ENCODE data around the gene TLR2. TPM values are rescaled to one million over a fixed set of nuclear protein-coding genes. Genes with fewer than 3 reads are reported as not detected.

TLR2 gene
- total RNA-seq, 1 experiment from 2014 or later = 10.8 TPM

DNA sequence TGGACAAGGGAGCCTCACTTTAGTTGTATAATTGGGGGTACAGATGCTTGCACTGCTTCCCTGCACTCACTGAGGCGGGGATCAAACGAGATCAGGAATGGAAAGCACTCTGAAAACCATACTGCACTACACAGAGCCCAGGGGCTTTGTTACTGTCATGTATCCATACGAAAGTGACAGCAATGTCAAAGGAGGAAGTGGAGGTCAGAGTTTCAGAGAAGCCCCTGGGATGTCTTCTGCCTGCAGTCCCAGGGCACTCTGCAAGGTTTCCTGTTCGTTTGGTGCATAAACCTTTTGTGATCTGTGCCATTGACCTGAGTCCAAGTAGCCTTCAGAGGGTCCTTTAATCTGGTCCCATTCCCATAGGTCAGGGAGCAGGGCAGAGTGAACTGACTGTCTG is 44.6 kb downstream of the TLR2 start:
- Mint-ChIP-seq H3K9me3 (ENCODE audit: low read depth, unreplicated experiment) (no peaks in the 10 kb centered on the region), H3K27ac (ENCODE audit: unreplicated experiment) (no peak overlapping the region), H3K27me3 (ENCODE audit: unreplicated experiment) (no peaks in the 10 kb centered on the region), H3K4me1 (ENCODE audit: low read depth, unreplicated experiment) (peaks cover 18% of the 10 kb centered on the region), H3K36me3 (ENCODE audit: insufficient read depth, unreplicated experiment) (no peaks in the 10 kb centered on the region), H3K4me3 (ENCODE audit: low read depth, unreplicated experiment) (no peak overlapping the region)
- BruUV-seq (replicated peaks) = no TSS peak
- intact Hi-C loops (cut with micrococcal nuclease; ENCODE audit: unreplicated experiment) = no loop called here
- TF ChIP-seq, protein P1, sequence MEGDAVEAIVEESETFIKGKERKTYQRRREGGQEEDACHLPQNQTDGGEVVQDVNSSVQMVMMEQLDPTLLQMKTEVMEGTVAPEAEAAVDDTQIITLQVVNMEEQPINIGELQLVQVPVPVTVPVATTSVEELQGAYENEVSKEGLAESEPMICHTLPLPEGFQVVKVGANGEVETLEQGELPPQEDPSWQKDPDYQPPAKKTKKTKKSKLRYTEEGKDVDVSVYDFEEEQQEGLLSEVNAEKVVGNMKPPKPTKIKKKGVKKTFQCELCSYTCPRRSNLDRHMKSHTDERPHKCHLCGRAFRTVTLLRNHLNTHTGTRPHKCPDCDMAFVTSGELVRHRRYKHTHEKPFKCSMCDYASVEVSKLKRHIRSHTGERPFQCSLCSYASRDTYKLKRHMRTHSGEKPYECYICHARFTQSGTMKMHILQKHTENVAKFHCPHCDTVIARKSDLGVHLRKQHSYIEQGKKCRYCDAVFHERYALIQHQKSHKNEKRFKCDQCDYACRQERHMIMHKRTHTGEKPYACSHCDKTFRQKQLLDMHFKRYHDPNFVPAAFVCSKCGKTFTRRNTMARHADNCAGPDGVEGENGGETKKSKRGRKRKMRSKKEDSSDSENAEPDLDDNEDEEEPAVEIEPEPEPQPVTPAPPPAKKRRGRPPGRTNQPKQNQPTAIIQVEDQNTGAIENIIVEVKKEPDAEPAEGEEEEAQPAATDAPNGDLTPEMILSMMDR (IDR thresholded peaks at IDR 0.05; ENCODE audit: unreplicated experiment) = no peak
- CTCF ChIA-PET = no interaction called here
- no peak for DNase-seq

DNA sequence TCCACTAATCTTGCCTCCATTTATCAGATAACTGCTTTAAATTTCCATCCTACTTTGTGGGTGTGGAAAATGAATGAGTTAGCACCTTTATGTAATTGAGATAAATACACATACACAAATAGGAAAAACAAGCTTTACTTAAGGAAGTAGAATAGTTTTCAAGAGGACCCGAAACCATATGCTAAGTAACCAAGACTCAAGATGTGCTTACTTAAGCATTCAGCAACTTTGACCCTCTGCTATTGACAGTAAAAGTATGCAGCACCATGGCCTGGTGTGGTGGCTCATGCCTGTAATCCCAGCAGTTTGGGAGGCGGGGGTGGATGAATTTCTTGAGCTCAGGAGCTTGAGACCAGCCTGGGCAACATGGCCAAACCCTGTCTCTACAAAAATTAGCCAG is 45.8 kb downstream of the TLR2 start:
- Mint-ChIP-seq H3K4me1 (ENCODE audit: low read depth, unreplicated experiment) (peaks cover 21% of the 10 kb centered on the region), H3K4me3 (ENCODE audit: low read depth, unreplicated experiment) (no peak overlapping the region), H3K27ac (ENCODE audit: unreplicated experiment) (no peak overlapping the region), H3K9me3 (ENCODE audit: low read depth, unreplicated experiment) (no peaks in the 10 kb centered on the region), H3K27me3 (ENCODE audit: unreplicated experiment) (no peaks in the 10 kb centered on the region), H3K36me3 (ENCODE audit: insufficient read depth, unreplicated experiment) (no peaks in the 10 kb centered on the region)
- CTCF ChIA-PET = no interaction called here
- TF ChIP-seq, protein P1 (IDR thresholded peaks at IDR 0.05; ENCODE audit: unreplicated experiment) = no peak
- DNase-seq = no peak
- no TSS peak for BruUV-seq (replicated peaks)
- intact Hi-C loops (cut with micrococcal nuclease; ENCODE audit: unreplicated experiment) = no loop called here

DNA sequence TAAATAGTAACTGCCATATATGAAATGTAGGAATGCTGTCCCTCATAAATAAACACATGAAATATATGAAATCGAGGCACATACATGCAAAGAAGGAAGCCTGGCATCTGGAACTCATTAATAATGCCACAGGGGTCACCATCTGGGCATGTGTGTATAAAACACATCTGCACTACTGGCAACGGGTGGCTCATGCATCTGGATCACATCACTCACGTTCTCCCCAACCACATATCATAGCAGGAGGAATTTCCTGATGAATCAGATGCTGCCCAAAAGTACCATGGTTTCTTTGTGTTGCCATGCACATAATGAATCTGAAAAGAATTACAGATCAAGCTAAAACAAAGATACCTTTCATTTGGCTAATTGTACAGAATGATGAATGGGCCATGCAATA is 47.2 kb downstream of the TLR2 start:
- peak overlapping the region; percentile 61 for H3K27ac Mint-ChIP-seq (ENCODE audit: unreplicated experiment)
- intact Hi-C loops (cut with micrococcal nuclease; ENCODE audit: unreplicated experiment) = no loop called here

DNA sequence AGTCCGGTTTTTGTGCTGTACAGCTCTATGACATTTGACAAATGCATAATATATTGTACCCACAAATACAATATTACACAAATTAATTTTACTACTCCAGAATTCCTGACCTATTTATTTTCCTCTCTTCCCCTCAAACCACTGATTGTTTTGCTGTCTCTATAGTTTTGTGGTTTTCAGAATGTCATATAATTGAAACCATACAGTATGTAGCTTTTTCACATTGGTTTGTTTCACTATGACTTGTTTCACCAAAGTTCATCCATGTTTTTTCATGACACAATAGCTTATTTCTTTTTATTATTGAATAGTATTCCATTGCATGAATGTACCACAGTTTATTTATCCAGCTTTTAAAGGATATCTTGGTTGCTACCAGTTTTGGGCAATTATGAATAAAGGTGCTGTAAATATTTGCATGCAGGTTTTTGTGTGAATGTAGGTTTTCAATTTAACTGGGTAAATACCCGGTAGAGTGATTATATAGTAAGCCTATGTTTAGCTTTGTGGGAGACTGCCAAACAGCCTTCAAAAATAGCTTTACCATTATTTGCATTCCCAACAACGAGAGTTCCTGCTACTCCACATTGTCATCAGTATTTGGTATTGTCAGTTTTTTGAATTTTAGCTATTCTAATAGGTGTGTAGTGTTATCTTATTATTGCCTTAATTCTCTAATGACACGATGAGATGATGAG is 49.8 kb downstream of the TLR2 start:
- Mint-ChIP-seq H3K36me3 (ENCODE audit: insufficient read depth, unreplicated experiment) (no peaks in the 10 kb centered on the region), H3K9me3 (ENCODE audit: low read depth, unreplicated experiment) (peaks cover 2% of the 10 kb centered on the region), H3K4me3 (ENCODE audit: low read depth, unreplicated experiment) (no peak overlapping the region), H3K4me1 (ENCODE audit: low read depth, unreplicated experiment) (peaks cover 35% of the 10 kb centered on the region), H3K27ac (ENCODE audit: unreplicated experiment) (no peak overlapping the region), H3K27me3 (ENCODE audit: unreplicated experiment) (no peaks in the 10 kb centered on the region)
- TF ChIP-seq, protein P1 (IDR thresholded peaks at IDR 0.05; ENCODE audit: unreplicated experiment) = no peak
- no peak for DNase-seq
- intact Hi-C loops (cut with micrococcal nuclease; ENCODE audit: unreplicated experiment) = no loop called here
- no TSS peak for BruUV-seq (replicated peaks)
- CTCF ChIA-PET = interaction anchor here (0.7 kb wide), 1 partner anchor 591 kb away, joined by 7 read pairs; no protein-coding TSS in a partner anchor

More for the DNA sequence above, 47.2 kb downstream of the TLR2 start:
- H3K4me1 Mint-ChIP-seq (ENCODE audit: low read depth, unreplicated experiment) = peaks cover 31% of the 10 kb centered on the region
- BruUV-seq (replicated peaks) = no TSS peak
- no peaks in the 10 kb centered on the region for H3K36me3 Mint-ChIP-seq (ENCODE audit: insufficient read depth, unreplicated experiment)
- TF ChIP-seq, protein P1 (IDR thresholded peaks at IDR 0.05; ENCODE audit: unreplicated experiment) = no peak
- no peaks in the 10 kb centered on the region for H3K27me3 Mint-ChIP-seq (ENCODE audit: unreplicated experiment)
- DNase-seq = peak; percentile 15
- CTCF ChIA-PET = no interaction called here
- no peak overlapping the region for H3K4me3 Mint-ChIP-seq (ENCODE audit: low read depth, unreplicated experiment)
- H3K9me3 Mint-ChIP-seq (ENCODE audit: low read depth, unreplicated experiment) = no peaks in the 10 kb centered on the region
